Uterus (tissue), 4 donors: ENCODE measurements around the gene FOXJ1. TPM values are rescaled to one million over a fixed set of nuclear protein-coding genes. Genes with fewer than 3 reads are reported as not detected.

ENCODE experiments used
- DNase-seq, 2 donors: peaks; one replicate each; pipeline ENCODE4 v3.0.0-alpha.2; 2019 to 2020
- H3K27ac ChIP-seq, 2 donors: fragments of 200-600 bp; sonication (generic); 1 replicate in 1 of 2; 2 replicates in 1 of 2; pipeline ENCODE4 v1.5.1; 2016 to 2018
- H3K27me3 ChIP-seq, 2 donors: fragments of 200-600 bp; sonication (generic); one replicate each; pipeline ENCODE4 v1.5.1; 2018 to 2019; ENCODE audit warnings: control low read depth in 1 of 2
- H3K36me3 ChIP-seq, 2 donors: fragments of 200-600 bp; sonication (generic); one replicate each; pipeline ENCODE4 v1.5.1; 2019; ENCODE audit warnings: control low read depth in 1 of 2
- H3K4me1 ChIP-seq, 2 donors: fragments of 200-600 bp; sonication (generic); one replicate each; pipeline ENCODE4 v1.5.1; 2018 to 2019; ENCODE audit warnings: control low read depth in 1 of 2
- H3K4me3 ChIP-seq, 2 donors: fragments of 200-600 bp; sonication (generic); 1 replicate in 1 of 2; 2 replicates in 1 of 2; pipeline ENCODE4 v1.5.1; 2018 to 2019; ENCODE audit warnings: mild to moderate bottlenecking in 1 of 2
- H3K9me3 ChIP-seq, 2 donors: fragments of 200-600 bp; sonication (generic); one replicate each; pipeline ENCODE4 v1.5.1; 2019; ENCODE audit warnings: control low read depth in 1 of 2
- CTCF ChIP-seq, 4 experiments: fragments of 200-600 bp in 2 of 4; fragments of 450-650 bp in 2 of 4; sonication (generic) in 2 of 4; IDR thresholded peaks; one replicate each; pipeline ENCODE4 v1.5.1; 2016 to 2019; ENCODE audit warnings: antibody characterized with exemption in 4 of 4, mild to moderate bottlenecking in 2 of 4, moderate library complexity in 1 of 4
- POLR2A ChIP-seq, 2 donors: fragments of 450-650 bp; IDR thresholded peaks; one replicate each; pipeline ENCODE4 v1.6.1; 2016; ENCODE audit warnings: antibody characterized with exemption in 2 of 2, mild to moderate bottlenecking in 1 of 2, moderate library complexity in 1 of 2
- intact Hi-C: fragments of 100-400 bp; cut with DNase I; formaldehyde crosslinking; loops from one replicate; pipeline ENCODE4 v1.15.1; 2023; ENCODE audit warnings: low total_unique reads
- total RNA-seq, 4 donors: library from RNA; depleted of rRNA in 3 of 4; stranded (reverse); fragments of >200 nt in 3 of 4; gene quantifications; one replicate each; pipeline versions ENCODE4 v1.1.0 to v1.2.4, GENCODE V29; 2014 to 2023
- donor health status: DM: yes; HTN: yes; CAD: no.

The FOXJ1 gene
- total RNA-seq, 4 donors from 2014 or later = 0.51 to 14.0 (median 1.0) TPM

- H3K9me3 ChIP-seq = no peaks in the 10 kb centered on the region
- no peak overlapping the region for H3K27ac ChIP-seq
- H3K27me3 ChIP-seq = peaks cover 0 to 5% of the 10 kb centered on the region in 2 donors
- no peaks in the 10 kb centered on the region for H3K36me3 ChIP-seq
- DNase-seq = no peak
- no peaks in the 10 kb centered on the region for H3K4me1 ChIP-seq
- no peak for TF ChIP-seq POLR2A (IDR thresholded peaks at IDR 0.05)
- no peak for TF ChIP-seq CTCF (IDR thresholded peaks at IDR 0.05)
- no peak overlapping the region for H3K4me3 ChIP-seq
- intact Hi-C loops = no loop called here
These were observed 10.6 kb downstream of the FOXJ1 start for GRCh38 chr17:76130473-76130872.

- intact Hi-C loops = no loop called here
- DNase-seq = no peak
- Histone ChIP-seq H3K36me3 (no peaks in the 10 kb centered on the region), H3K9me3 (no peaks in the 10 kb centered on the region), H3K4me1 (no peaks in the 10 kb centered on the region), H3K27ac (no peak overlapping the region), H3K27me3 (no peaks in the 10 kb centered on the region), H3K4me3 (no peak overlapping the region)
- TF ChIP-seq POLR2A (IDR thresholded peaks at IDR 0.05) (no peak), CTCF (IDR thresholded peaks at IDR 0.05) (no peak)
These were observed 15.1 kb downstream of the FOXJ1 start for GRCh38 chr17:76125922-76126321.

GRCh38 chr17:76125391-76125675, 15.7 kb downstream of the FOXJ1 start:
- Histone ChIP-seq H3K4me1 (no peaks in the 10 kb centered on the region), H3K27me3 (no peaks in the 10 kb centered on the region), H3K9me3 (no peaks in the 10 kb centered on the region), H3K36me3 (no peaks in the 10 kb centered on the region), H3K4me3 (no peak overlapping the region), H3K27ac (no peak overlapping the region)
- intact Hi-C loops = no loop called here
- TF ChIP-seq POLR2A (IDR thresholded peaks at IDR 0.05) (no peak), CTCF (IDR thresholded peaks at IDR 0.05) (no peak)
- DNase-seq = no peak

- H3K27me3 ChIP-seq = no peaks in the 10 kb centered on the region
- intact Hi-C loops = loop anchor here (5.0 kb wide), 1 partner anchor 153 kb away; no protein-coding TSS in a partner anchor
- TF ChIP-seq POLR2A (IDR thresholded peaks at IDR 0.05) (no peak), CTCF (IDR thresholded peaks at IDR 0.05) (no peak)
- no peak overlapping the region for H3K27ac ChIP-seq
- H3K4me1 ChIP-seq = no peaks in the 10 kb centered on the region
- no peak overlapping the region for H3K4me3 ChIP-seq
- H3K9me3 ChIP-seq = no peaks in the 10 kb centered on the region
- H3K36me3 ChIP-seq = no peaks in the 10 kb centered on the region
- no peak for DNase-seq
These were observed 16.3 kb downstream of the FOXJ1 start for GRCh38 chr17:76124582-76125390.

GRCh38 chr17:76123749-76124581, 17.1 kb downstream of the FOXJ1 start:
- H3K27me3 ChIP-seq = no peaks in the 10 kb centered on the region
- no peak overlapping the region for H3K4me3 ChIP-seq
- intact Hi-C loops = loop anchor here (5.0 kb wide), 1 partner anchor 153 kb away; no protein-coding TSS in a partner anchor
- no peak for TF ChIP-seq POLR2A (IDR thresholded peaks at IDR 0.05)
- no peak overlapping the region for H3K27ac ChIP-seq
- H3K36me3 ChIP-seq = no peaks in the 10 kb centered on the region
- no peak for DNase-seq
- no peaks in the 10 kb centered on the region for H3K9me3 ChIP-seq
- no peaks in the 10 kb centered on the region for H3K4me1 ChIP-seq
